ENCODE data around the gene CSNK2A2. TPM values are rescaled to one million over a fixed set of nuclear protein-coding genes. Genes with fewer than 3 reads are reported as not detected.

The CSNK2A2 gene
- 17.4 and 23.2 TPM in 2 replicates for total RNA-seq

GRCh38 chr16:58198022-58198683 lies at the start of gene CSNK2A2:
CSNK2A2 (minus strand) TSS chr16:58198106; CDS start chr16:58197736, 370 bp downstream.

GRCh38 chr16:58129097-58129936 lies 68.6 kb downstream of the CSNK2A2 start, which contains the start of gene CFAP20:
CFAP20 (minus strand) TSS chr16:58129381; CDS start chr16:58129115, 266 bp downstream.

Other genes starting within 250 kb of the CSNK2A2 start
- gene CNGB1, start 227.0 kb downstream of the CSNK2A2 start, total RNA-seq = not detected in 2 replicates
- gene ZNF319, start 197.4 kb downstream of the CSNK2A2 start, total RNA-seq = 7.5 and 9.8 TPM in 2 replicates
- gene USB1, start 196.7 kb downstream of the CSNK2A2 start, total RNA-seq = 12.1 and 12.8 TPM in 2 replicates
- 5.3 and 8.1 TPM in 2 replicates for gene MMP15, start 172.4 kb downstream of the CSNK2A2 start, total RNA-seq
- 26.5 and 38.3 TPM in 2 replicates for gene CFAP20, start 68.7 kb downstream of the CSNK2A2 start, total RNA-seq
- not detected in 2 replicates for gene PRSS54, start 96.9 kb upstream of the CSNK2A2 start, total RNA-seq
- gene GINS3, start 194.4 kb upstream of the CSNK2A2 start, total RNA-seq = 1.4 and 3.0 TPM in 2 replicates